Thyroid gland (tissue), 4 donors: ENCODE measurements around the gene CCSER1. TPM values are rescaled to one million over a fixed set of nuclear protein-coding genes. Genes with fewer than 3 reads are reported as not detected.

ENCODE experiments used
- DNase-seq, 2 donors: peaks; one replicate each; pipeline ENCODE4 v3.0.0-alpha.2; 2019
- H3K27ac ChIP-seq, 3 donors: fragments of 200-600 bp; sonication (generic); 1 replicate in 2 of 3; 2 replicates in 1 of 3; pipeline ENCODE4 v1.5.1; 2016 to 2019; ENCODE audit warnings: mild to moderate bottlenecking in 1 of 3, moderate library complexity in 1 of 3
- H3K27me3 ChIP-seq: fragments of 200-600 bp; sonication (generic); one replicate; pipeline ENCODE4 v1.5.1; 2019
- H3K36me3 ChIP-seq, 2 donors: fragments of 200-600 bp; sonication (generic); one replicate each; pipeline ENCODE4 v1.5.1; 2016 to 2019
- H3K4me1 ChIP-seq, 2 donors: fragments of 200-600 bp; sonication (generic); one replicate each; pipeline ENCODE4 v1.5.1; 2017 to 2019
- H3K4me3 ChIP-seq, 3 donors: fragments of 200-600 bp; sonication (generic); replicated peaks in 1 of 3; 1 replicate in 2 of 3; 2 replicates in 1 of 3; pipeline ENCODE4 v1.5.1; 2016; ENCODE audit warnings: mild to moderate bottlenecking in 1 of 3
- H3K9me3 ChIP-seq: fragments of 200-600 bp; sonication (generic); one replicate; pipeline ENCODE4 v1.5.1; 2017
- CTCF ChIP-seq, 6 experiments: fragments of 200-600 bp in 3 of 6; fragments of 450-650 bp in 3 of 6; sonication (generic) in 3 of 6; IDR thresholded peaks; one replicate each; pipeline ENCODE4 v1.5.1; 2016 to 2019; ENCODE audit warnings: antibody characterized with exemption in 6 of 6, mild to moderate bottlenecking in 2 of 6, inconsistent platforms in 1 of 6, moderate library complexity in 1 of 6
- POLR2A ChIP-seq, 2 donors: fragments of 450-650 bp; IDR thresholded peaks; one replicate each; pipeline ENCODE4 v1.6.1; 2017; ENCODE audit warnings: antibody characterized with exemption in 2 of 2, mild to moderate bottlenecking in 2 of 2, moderate library complexity in 1 of 2
- WGBS, 2 donors: methylation state at CpG; one replicate each; pipeline ENCODE4 v1.1.5; 2017; 5-methylcytosine and 5-hydroxymethylcytosine counted together
- intact Hi-C: fragments of 100-400 bp; cut with DNase I; formaldehyde crosslinking; loops from one replicate; pipeline ENCODE4 v1.15.1; 2023
- total RNA-seq, 4 donors: library from RNA; depleted of rRNA; stranded (reverse); fragments of >200 nt; gene quantifications; one replicate each; pipeline ENCODE4 v1.2.3, GENCODE V29; 2016

Gene CCSER1
- total RNA-seq, 4 donors from 2014 or later = 37.7 to 52.3 (median 43.3) TPM

DNA sequence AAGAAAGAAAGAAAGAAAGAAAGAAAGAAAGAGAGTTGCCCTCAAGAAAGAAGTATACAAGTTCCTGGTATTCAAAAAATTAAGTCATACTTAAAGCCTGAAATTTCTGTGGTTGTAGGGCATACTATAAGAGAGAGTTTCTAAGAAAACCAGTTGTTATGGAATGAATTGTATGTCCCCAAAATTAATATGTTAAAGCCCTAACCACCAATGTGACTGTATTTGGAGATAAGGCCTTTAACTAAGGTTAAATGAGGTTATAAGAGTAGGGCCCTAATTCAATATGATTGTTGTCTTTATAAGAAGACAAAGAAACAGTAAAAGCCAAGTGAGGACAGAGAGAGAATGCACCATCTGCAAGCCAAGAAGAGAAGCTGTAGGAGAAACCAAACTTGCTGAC, 521.1 kb downstream of the CCSER1 start:
- Histone ChIP-seq H3K36me3 (no peaks in the 10 kb centered on the region), H3K27me3 (no peaks in the 10 kb centered on the region), H3K27ac (no peak overlapping the region), H3K4me3 (no peak overlapping the region), H3K4me1 (no peaks in the 10 kb centered on the region), H3K9me3 (no peaks in the 10 kb centered on the region)
- no peak for DNase-seq
- intact Hi-C loops = no loop called here
- TF ChIP-seq CTCF (IDR thresholded peaks at IDR 0.05) (no peak), POLR2A (IDR thresholded peaks at IDR 0.05) (no peak)

- TF ChIP-seq POLR2A (IDR thresholded peaks at IDR 0.05) = no peak
- no peak for TF ChIP-seq CTCF (IDR thresholded peaks at IDR 0.05)
- WGBS, 2 donors = 93 to 96% methylated on average over 2 of the region's 2 CpGs
Observed at GRCh38 chr4:90648791-90649190, 521.6 kb downstream of the CCSER1 start.

DNA sequence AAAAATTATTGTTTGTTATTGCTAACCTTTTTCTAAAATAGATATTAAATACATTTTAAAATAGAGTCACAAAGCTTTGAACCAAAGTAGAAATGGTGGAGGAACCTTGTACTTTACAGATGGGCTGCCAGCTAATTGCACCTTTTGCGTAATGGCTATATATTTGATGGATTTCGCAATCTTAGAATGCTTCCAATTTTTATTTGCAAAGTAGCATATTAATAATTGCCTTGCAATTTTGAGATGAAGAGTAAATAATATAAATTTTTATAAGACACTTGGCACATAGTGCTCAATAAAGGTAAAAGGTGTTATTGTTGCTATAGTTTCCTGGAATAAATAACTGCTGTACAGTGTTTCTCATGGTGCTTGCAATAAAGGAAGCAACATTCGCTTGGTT, 533.5 kb downstream of the CCSER1 start:
- intact Hi-C loops = no loop called here
- no peak for DNase-seq
- Histone ChIP-seq H3K9me3 (no peaks in the 10 kb centered on the region), H3K4me1 (no peaks in the 10 kb centered on the region), H3K4me3 (no peak overlapping the region), H3K27me3 (no peaks in the 10 kb centered on the region), H3K36me3 (no peaks in the 10 kb centered on the region), H3K27ac (no peak overlapping the region)
- 93 to 95% methylated on average over 3 of the region's 3 CpGs for WGBS, 2 donors
- TF ChIP-seq CTCF (IDR thresholded peaks at IDR 0.05) = no peak
- TF ChIP-seq POLR2A (IDR thresholded peaks at IDR 0.05) = no peak

More at GRCh38 chr4:90648791-90649190, 521.6 kb downstream of the CCSER1 start:
- Histone ChIP-seq H3K27me3 (no peaks in the 10 kb centered on the region), H3K4me1 (no peaks in the 10 kb centered on the region), H3K9me3 (no peaks in the 10 kb centered on the region), H3K4me3 (no peak overlapping the region), H3K27ac (no peak overlapping the region), H3K36me3 (no peaks in the 10 kb centered on the region)
- intact Hi-C loops = no loop called here
- no peak for DNase-seq

DNA sequence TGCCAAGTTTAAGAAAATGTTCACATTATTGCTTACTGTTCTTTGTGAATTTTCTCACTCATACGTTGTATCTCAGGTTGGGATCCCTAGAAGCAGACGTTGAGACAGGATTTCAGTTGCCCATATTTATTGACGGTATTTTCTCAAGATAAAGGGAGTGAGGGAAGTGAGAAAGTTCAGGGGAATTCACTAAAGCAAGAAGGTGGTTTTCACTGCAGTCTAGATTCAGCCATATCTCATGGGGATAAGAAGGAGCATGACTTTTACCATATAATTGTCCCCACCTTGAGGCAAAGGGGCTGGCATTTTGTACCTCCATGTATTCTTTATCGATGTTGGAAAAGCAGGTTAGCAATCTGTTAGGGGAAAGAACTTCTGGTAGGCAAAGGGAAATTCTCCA, 543.0 kb downstream of the CCSER1 start:
- DNase-seq = no peak
- Histone ChIP-seq H3K4me3 (no peak overlapping the region), H3K27ac (no peak overlapping the region), H3K4me1 (no peaks in the 10 kb centered on the region), H3K27me3 (no peaks in the 10 kb centered on the region), H3K36me3 (no peaks in the 10 kb centered on the region), H3K9me3 (no peaks in the 10 kb centered on the region)
- intact Hi-C loops = no loop called here
- WGBS, 2 donors = 66 to 90% methylated on average over 4 of the region's 4 CpGs
- TF ChIP-seq POLR2A (IDR thresholded peaks at IDR 0.05) = no peak
- TF ChIP-seq CTCF (IDR thresholded peaks at IDR 0.05) = no peak

DNA sequence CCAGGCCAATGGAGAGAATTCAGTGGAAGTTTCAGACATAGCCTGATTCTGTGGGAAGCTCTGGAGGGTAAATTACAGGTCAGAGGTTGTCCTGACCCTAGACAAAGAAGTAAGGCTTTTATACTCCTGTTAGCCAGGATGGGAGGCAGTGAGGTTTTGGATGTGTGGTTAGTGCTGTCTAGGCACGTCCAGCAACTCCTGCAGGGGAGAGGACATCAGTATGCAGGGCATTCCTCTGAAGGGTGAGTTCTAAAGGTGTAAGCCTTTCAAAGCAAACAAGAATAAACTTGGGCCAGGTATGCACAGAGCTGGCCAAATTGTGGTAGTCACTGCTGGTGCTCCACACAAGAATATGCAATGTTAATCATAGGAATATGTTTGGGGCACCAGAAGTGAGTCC, 562.5 kb downstream of the CCSER1 start:
- Histone ChIP-seq H3K27me3 (no peaks in the 10 kb centered on the region), H3K4me3 (no peak overlapping the region), H3K9me3 (no peaks in the 10 kb centered on the region), H3K36me3 (no peaks in the 10 kb centered on the region), H3K4me1 (no peaks in the 10 kb centered on the region), H3K27ac (no peak overlapping the region)
- intact Hi-C loops = no loop called here
- DNase-seq = no peak
- WGBS, 2 donors = 77 to 100% methylated on average over 1 of the region's 1 CpG
- no peak for TF ChIP-seq CTCF (IDR thresholded peaks at IDR 0.05)
- TF ChIP-seq POLR2A (IDR thresholded peaks at IDR 0.05) = no peak
